Neural cell (in vitro differentiated cells): ENCODE data around the gene WDR73. TPM values are rescaled to one million over a fixed set of nuclear protein-coding genes. Genes with fewer than 3 reads are reported as not detected.

Experiments
- H2AFZ ChIP-seq: fragments of 200-600, 300-800 bp; sonication (generic), shearing (Covaris generic); 2 replicates; pipeline ENCODE4 v1.6.0; 2014; ENCODE audit warnings: low read depth, mild to moderate bottlenecking, antibody characterized with exemption, low read length, moderate library complexity
- H3F3A ChIP-seq: fragments of 200-600 bp; shearing (Covaris generic); 2 replicates; pipeline ENCODE4 v1.6.1; 2016; ENCODE audit warnings: mild to moderate bottlenecking, moderate library complexity, mixed read lengths, antibody characterized with exemption, low read length; ENCODE audit not compliant: insufficient read depth, poor library complexity, severe bottlenecking
- H3K27ac ChIP-seq: fragments of 200-600, 300-800 bp; sonication (generic), shearing (Covaris generic); 2 replicates; pipeline ENCODE4 v1.5.1; 2014; ENCODE audit warnings: mild to moderate bottlenecking, low read length, moderate library complexity
- H3K27me3 ChIP-seq: fragments of 300-800, 200-600 bp; sonication (generic), shearing (Covaris generic); 2 replicates; pipeline ENCODE4 v1.6.0; 2014; ENCODE audit warnings: mild to moderate bottlenecking, low read depth, low read length, moderate library complexity; ENCODE audit not compliant: insufficient read depth
- H3K36me3 ChIP-seq: fragments of 300-800, 200-600 bp; sonication (generic), shearing (Covaris generic); 2 replicates; pipeline ENCODE4 v1.5.1; 2014; ENCODE audit warnings: mild to moderate bottlenecking, antibody characterized with exemption, low read length, moderate library complexity; ENCODE audit not compliant: insufficient read depth
- H3K4me2 ChIP-seq: fragments of 300-800, 200-600 bp; sonication (generic), shearing (Covaris generic); 2 replicates; pipeline ENCODE4 v1.6.0; 2014; ENCODE audit warnings: mild to moderate bottlenecking, low read length
- H3K4me3 ChIP-seq: fragments of 300-800, 200-600 bp; sonication (generic), shearing (Covaris generic); 2 replicates; pipeline ENCODE4 v1.5.1; 2014; ENCODE audit warnings: mild to moderate bottlenecking, low read length, moderate library complexity
- H3K79me2 ChIP-seq: fragments of 200-600 bp; shearing (Covaris generic); replicated peaks from 2 replicates; pipeline ENCODE4 v1.6.0; 2014; ENCODE audit warnings: mild to moderate bottlenecking, low read length, moderate library complexity; ENCODE audit not compliant: insufficient read depth
- H3K9ac ChIP-seq: fragments of 300-800, 200-600 bp; sonication (generic), shearing (Covaris generic); 2 replicates; pipeline ENCODE4 v1.6.1; 2016; ENCODE audit warnings: mild to moderate bottlenecking, low read length, mixed read lengths
- H3K9me2 ChIP-seq: fragments of 200-600 bp; shearing (Covaris generic); 2 replicates; pipeline ENCODE4 v1.6.1; 2016; ENCODE audit warnings: mild to moderate bottlenecking, low read length, mixed read lengths; ENCODE audit not compliant: insufficient read depth
- H3K9me3 ChIP-seq: fragments of 200-600, 300-800 bp; sonication (generic), shearing (Covaris generic); 2 replicates; pipeline ENCODE4 v1.6.1; 2016; ENCODE audit warnings: mild to moderate bottlenecking, mixed run types, low read length, moderate library complexity, mixed read lengths
- H4K20me1 ChIP-seq: fragments of 200-600 bp; shearing (Covaris generic); 2 replicates; pipeline ENCODE4 v1.6.1; 2016; ENCODE audit warnings: mild to moderate bottlenecking, mixed run types; ENCODE audit not compliant: insufficient read depth
- CTCF ChIP-seq: fragments of 450-650 bp; IDR thresholded peaks from 2 replicates; pipeline ENCODE4 v1.5.1; 2014; ENCODE audit warnings: antibody characterized with exemption, mild to moderate bottlenecking, moderate library complexity; ENCODE audit not compliant: poor library complexity, severe bottlenecking
- EP300 ChIP-seq: fragments of 450-650 bp; conservative IDR thresholded peaks from 2 replicates; pipeline ENCODE4 v1.6.1; 2014; ENCODE audit warnings: antibody characterized with exemption, mild to moderate bottlenecking, moderate library complexity; ENCODE audit not compliant: poor library complexity, severe bottlenecking
- EZH2 ChIP-seq: fragments of 200-600, 300-800 bp; shearing (Covaris generic), sonication (generic); IDR thresholded peaks from 2 replicates; pipeline ENCODE4 v1.6.1; 2014; ENCODE audit warnings: antibody characterized with exemption, low read length, borderline replicate concordance, mild to moderate bottlenecking; ENCODE audit not compliant: insufficient read depth, poor library complexity, severe bottlenecking
- MXI1 ChIP-seq: fragments of 450-650 bp; conservative IDR thresholded peaks from 2 replicates; pipeline ENCODE4 v1.6.1; 2014; ENCODE audit warnings: antibody characterized with exemption, mild to moderate bottlenecking; ENCODE audit not compliant: poor library complexity, severe bottlenecking
- POLR2AphosphoS5 ChIP-seq: IDR thresholded peaks from 2 replicates; pipeline ENCODE4 v1.6.1; 2012
- RAD21 ChIP-seq: fragments of 450-650 bp; conservative IDR thresholded peaks from 2 replicates; pipeline ENCODE4 v1.6.1; 2014; ENCODE audit warnings: antibody characterized with exemption, mild to moderate bottlenecking, moderate library complexity
- REST ChIP-seq: IDR thresholded peaks from 2 replicates; pipeline ENCODE4 v1.6.1; 2012; ENCODE audit warnings: borderline replicate concordance
- SMC3 ChIP-seq: fragments of 450-650 bp; conservative IDR thresholded peaks from 2 replicates; pipeline ENCODE4 v1.6.1; 2014; ENCODE audit warnings: antibody characterized with exemption, mild to moderate bottlenecking, moderate library complexity; ENCODE audit not compliant: poor library complexity
- TAF1 ChIP-seq: IDR thresholded peaks from 2 replicates; pipeline ENCODE4 v1.6.1; 2012; ENCODE audit warnings: low read depth
- polyA plus RNA-seq: library from polyadenylated mRNA; depleted of rRNA; stranded (reverse); fragments of >200 nt; gene quantifications from 2 replicates; pipeline ENCODE4 v1.2.3, GENCODE V29; 2014

WDR73 gene
- polyA plus RNA-seq, 1 donor from 2014 or later = 75.4 TPM

- Histone ChIP-seq H2AFZ (no peak overlapping the region), H3K9me3 (no peaks in the 10 kb centered on the region), H3K4me2 (peak overlapping the region; percentile 8), H3K27ac (no peak overlapping the region), H3K79me2 (peaks cover 70% of the 10 kb centered on the region), H3K36me3 (peaks cover 7% of the 10 kb centered on the region), H4K20me1 (peaks cover 18% of the 10 kb centered on the region), H3F3A (no peaks in the 10 kb centered on the region), H3K9me2 (no peaks in the 10 kb centered on the region), H3K4me3 (peak overlapping the region; percentile 71), H3K9ac (no peak overlapping the region), H3K27me3 (no peaks in the 10 kb centered on the region)
- TF ChIP-seq REST (no peak), RAD21 (no peak), MXI1 (no peak), SMC3 (no peak), POLR2AphosphoS5 (no peak), EZH2 (no peak), TAF1 (no peak), EP300 (no peak), CTCF (no peak)
Observed at GRCh38 chr15:84604826-84605553, 49.1 kb downstream of the WDR73 start.

- Histone ChIP-seq H2AFZ (no peak overlapping the region), H3F3A (no peaks in the 10 kb centered on the region), H3K9me3 (no peaks in the 10 kb centered on the region), H3K4me3 (peak overlapping the region; percentile 71), H3K79me2 (peaks cover 61% of the 10 kb centered on the region), H3K4me2 (no peak overlapping the region), H3K36me3 (peaks cover 7% of the 10 kb centered on the region), H4K20me1 (peaks cover 18% of the 10 kb centered on the region), H3K9ac (no peak overlapping the region), H3K9me2 (no peaks in the 10 kb centered on the region), H3K27me3 (no peaks in the 10 kb centered on the region), H3K27ac (no peak overlapping the region)
- TF ChIP-seq EP300 (no peak), CTCF (no peak), TAF1 (no peak), MXI1 (no peak), SMC3 (no peak), EZH2 (no peak), RAD21 (no peak), REST (no peak), POLR2AphosphoS5 (no peak)
Observed at GRCh38 chr15:84603630-84604379, 50.3 kb downstream of the WDR73 start.
